H9 (cell line): ENCODE results near the gene C10orf143. TPM values are rescaled to one million over a fixed set of nuclear protein-coding genes. Genes with fewer than 3 reads are reported as not detected.

ENCODE experiments used
- DNase-seq: peaks from one replicate; pipeline ENCODE4 v3.0.0-alpha.2; 2017
- H2AFZ ChIP-seq: one replicate; pipeline ENCODE4 v1.6.1; 2013; ENCODE audit warnings: mild to moderate bottlenecking, low read length, control low read depth, moderate library complexity
- H2AK5ac ChIP-seq: 2 replicates; pipeline ENCODE4 v1.6.1; 2013; ENCODE audit warnings: low read length, control low read depth, mixed read lengths; ENCODE audit not compliant: insufficient read length
- H2BK120ac ChIP-seq: one replicate; pipeline ENCODE4 v1.6.1; 2013; ENCODE audit warnings: low read depth, mild to moderate bottlenecking, low read length, control low read depth, inconsistent platforms; ENCODE audit not compliant: poor library complexity, severe bottlenecking
- H2BK12ac ChIP-seq: 2 replicates; pipeline ENCODE4 v1.6.1; 2013; ENCODE audit warnings: low read length, control low read depth, mixed read lengths, low read depth; ENCODE audit not compliant: insufficient read length
- H2BK15ac ChIP-seq: 2 replicates; pipeline ENCODE4 v1.6.1; 2013; ENCODE audit warnings: low read depth, low read length, control low read depth
- H2BK20ac ChIP-seq: one replicate; pipeline ENCODE4 v1.6.1; 2013; ENCODE audit warnings: low read depth, mild to moderate bottlenecking, low read length, control low read depth, inconsistent platforms; ENCODE audit not compliant: poor library complexity, severe bottlenecking
- H2BK5ac ChIP-seq: 2 replicates; pipeline ENCODE4 v1.6.1; 2013; ENCODE audit warnings: low read length, control low read depth, mixed read lengths; ENCODE audit not compliant: insufficient read length
- H3K14ac ChIP-seq: 2 replicates; pipeline ENCODE4 v1.6.1; 2013; ENCODE audit warnings: low read length, control low read depth; ENCODE audit not compliant: insufficient read depth
- H3K18ac ChIP-seq: 2 replicates; pipeline ENCODE4 v1.6.1; 2013; ENCODE audit warnings: low read depth, mild to moderate bottlenecking, mixed read lengths, low read length, control low read depth; ENCODE audit not compliant: insufficient read length
- H3K23ac ChIP-seq: 2 replicates; pipeline ENCODE4 v1.6.1; 2013; ENCODE audit warnings: low read length, control low read depth, mixed read lengths, low read depth; ENCODE audit not compliant: insufficient read length
- H3K23me2 ChIP-seq: 2 replicates; pipeline ENCODE4 v1.6.1; 2013; ENCODE audit warnings: low read depth, mild to moderate bottlenecking, mixed read lengths, low read length, control low read depth; ENCODE audit not compliant: insufficient read length, poor library complexity, severe bottlenecking
- H3K27ac ChIP-seq: 2 replicates; pipeline ENCODE4 v1.5.1; 2013; ENCODE audit warnings: low read length, control low read depth, mixed read lengths, low read depth; ENCODE audit not compliant: insufficient read length
- H3K27me3 ChIP-seq: 2 replicates; pipeline ENCODE4 v1.6.1; 2013; ENCODE audit warnings: low read length, control low read depth, inconsistent platforms; ENCODE audit not compliant: insufficient read depth
- H3K4ac ChIP-seq: 2 replicates; pipeline ENCODE4 v1.6.1; 2013; ENCODE audit warnings: low read depth, mild to moderate bottlenecking, control low read depth, inconsistent platforms, low read length, moderate library complexity
- H3K4me1 ChIP-seq: 2 replicates; pipeline ENCODE4 v1.6.1; 2013; ENCODE audit warnings: low read length, control low read depth, inconsistent platforms; ENCODE audit not compliant: insufficient read depth
- H3K4me2 ChIP-seq: 2 replicates; pipeline ENCODE4 v1.6.1; 2013; ENCODE audit warnings: low read length, control low read depth, mixed read lengths; ENCODE audit not compliant: insufficient read length, insufficient read depth
- H3K56ac ChIP-seq: 2 replicates; pipeline ENCODE4 v1.6.1; 2013; ENCODE audit warnings: low read depth, mild to moderate bottlenecking, mixed read lengths, low read length, control low read depth; ENCODE audit not compliant: insufficient read length
- H3K79me1 ChIP-seq: 2 replicates; pipeline ENCODE4 v1.6.1; 2013; ENCODE audit warnings: low read depth, mild to moderate bottlenecking, moderate library complexity, low read length, control low read depth, inconsistent platforms; ENCODE audit not compliant: insufficient read depth, poor library complexity, severe bottlenecking
- H3K79me2 ChIP-seq: 2 replicates; pipeline ENCODE4 v1.6.1; 2013; ENCODE audit warnings: low read length, control low read depth, inconsistent platforms; ENCODE audit not compliant: insufficient read depth
- H3K9ac ChIP-seq: 2 replicates; pipeline ENCODE4 v1.6.1; 2013; ENCODE audit warnings: low read length, control low read depth, mixed read lengths; ENCODE audit not compliant: insufficient read length; ENCODE audit errors: extremely low read depth
- H3K9me3 ChIP-seq: one replicate; pipeline ENCODE4 v1.6.1; 2013; ENCODE audit warnings: low read depth, low read length, inconsistent platforms; ENCODE audit not compliant: control insufficient read depth
- H3T11ph ChIP-seq: one replicate; pipeline ENCODE4 v1.6.1; 2013; ENCODE audit warnings: mild to moderate bottlenecking, low read length, control low read depth, inconsistent platforms
- H4K20me1 ChIP-seq: one replicate; pipeline ENCODE4 v1.6.1; 2013; ENCODE audit not compliant: control insufficient read depth, insufficient read length, insufficient read depth
- H4K5ac ChIP-seq: 2 replicates; pipeline ENCODE4 v1.6.1; 2013; ENCODE audit warnings: low read depth, mild to moderate bottlenecking, mixed read lengths, low read length, control low read depth; ENCODE audit not compliant: insufficient read length
- H4K8ac ChIP-seq: replicated peaks from 2 replicates; pipeline ENCODE4 v1.6.1; 2013; ENCODE audit warnings: low read length, control low read depth, mixed read lengths, low read depth; ENCODE audit not compliant: insufficient read length
- H4K91ac ChIP-seq: 2 replicates; pipeline ENCODE4 v1.6.1; 2013; ENCODE audit warnings: low read depth, mild to moderate bottlenecking, moderate library complexity, mixed read lengths, low read length, control low read depth; ENCODE audit not compliant: insufficient read length
- H3K27ac Mint-ChIP-seq, 3 experiments: 2 replicates in 2 of 3; 3 replicates in 1 of 3; pipeline ENCODE4 v1.8.0; 2020 to 2021; ENCODE audit warnings: mixed read lengths in 3 of 3, mild to moderate bottlenecking in 1 of 3, moderate library complexity in 1 of 3
- H3K27me3 Mint-ChIP-seq: 2 replicates; pipeline ENCODE4 v1.8.0; 2021; ENCODE audit warnings: low read depth, mild to moderate bottlenecking, moderate library complexity, mixed read lengths
- H3K36me3 Mint-ChIP-seq, 3 experiments: 2 replicates in 2 of 3; 3 replicates in 1 of 3; pipeline ENCODE4 v1.8.0; 2020 to 2021; ENCODE audit warnings: low read depth in 3 of 3, mixed read lengths in 3 of 3; ENCODE audit not compliant: insufficient read depth in 1 of 3
- H3K4me1 Mint-ChIP-seq, 2 experiments: 2 replicates each; pipeline ENCODE4 v1.8.0; 2020; ENCODE audit warnings: mixed read lengths in 2 of 2
- H3K4me3 Mint-ChIP-seq, 2 experiments: 2 replicates in 1 of 2; 3 replicates in 1 of 2; pipeline ENCODE4 v1.8.0; 2020 to 2021; ENCODE audit warnings: mild to moderate bottlenecking in 2 of 2, mixed read lengths in 2 of 2, moderate library complexity in 1 of 2
- H3K9me3 Mint-ChIP-seq, 2 experiments: 2 replicates in 1 of 2; 3 replicates in 1 of 2; pipeline ENCODE4 v1.8.0; 2020; ENCODE audit warnings: mild to moderate bottlenecking in 2 of 2, mixed read lengths in 2 of 2, moderate library complexity in 1 of 2
- CTCF ChIP-seq: fragments of 200-600 bp; sonication (generic); conservative IDR thresholded peaks from 3 replicates; pipeline ENCODE4 v1.8.0; 2021; ENCODE audit warnings: antibody characterized with exemption, mild to moderate bottlenecking
- WGBS: extraction: QIAGEN DNeasy Blood & Tissue Kit; methylation state at CpG from one replicate; pipeline ENCODE4 v1.1.7; 2013; ENCODE audit warnings: missing lambda C conversion rate, low lambda C conversion rate, mixed read lengths; ENCODE audit not compliant: insufficient read length; ENCODE audit errors: extremely low coverage; 5-methylcytosine and 5-hydroxymethylcytosine counted together
- total RNA-seq: library from RNA; stranded (reverse); gene quantifications from 2 replicates; pipeline ENCODE4 v1.2.1, GENCODE V29; 2021

C10orf143 gene
- total RNA-seq, 1 experiment from 2014 or later = 0.94 TPM

DNA sequence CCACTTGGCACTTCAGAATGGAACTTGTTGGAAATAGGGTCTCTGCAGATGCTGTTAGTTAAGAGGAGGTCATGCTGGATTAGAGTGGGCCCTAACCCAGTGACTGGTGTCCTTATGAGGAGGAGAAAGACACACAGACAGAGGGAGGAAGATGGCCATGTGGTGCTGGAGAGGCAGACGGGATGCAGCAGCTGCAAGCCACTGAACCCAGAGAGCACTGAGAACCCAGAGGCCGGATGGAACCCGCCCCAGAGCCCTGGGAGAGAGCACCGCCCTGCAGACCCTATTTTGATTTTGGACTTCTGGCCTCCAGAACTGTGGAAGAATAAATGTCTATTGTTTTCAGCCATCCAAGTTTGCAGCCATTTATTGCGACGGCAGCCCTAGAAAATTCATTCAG, 88.5 kb downstream of the C10orf143 start:
- no peak overlapping the region for H2AFZ ChIP-seq
- H2BK5ac ChIP-seq = no peak overlapping the region
- no peak overlapping the region for H3K18ac ChIP-seq
- no peaks in the 10 kb centered on the region for H3K23me2 ChIP-seq
- H4K8ac ChIP-seq = no peak overlapping the region
- H3K4me2 ChIP-seq = no peak overlapping the region
- WGBS = no CpG with 5 or more reads among the region's 6 CpGs
- no peak overlapping the region for H2BK12ac ChIP-seq
- Mint-ChIP-seq H3K27me3 (peaks cover 7% of the 10 kb centered on the region), H3K27ac (no peak overlapping the region), H3K4me1 (no peaks in the 10 kb centered on the region), H3K9me3 (no peaks in the 10 kb centered on the region; a peak in 1 of 5 replicates), H3K4me3 (no peak overlapping the region), H3K36me3 (no peaks in the 10 kb centered on the region)
- no peak overlapping the region for H2BK120ac ChIP-seq
- H3K4ac ChIP-seq = no peak overlapping the region
- H4K91ac ChIP-seq = no peak overlapping the region
- peak; percentile 9 for DNase-seq
- H2AK5ac ChIP-seq = no peak overlapping the region
- no peaks in the 10 kb centered on the region for H3K4me1 ChIP-seq
- no peak overlapping the region for H3K56ac ChIP-seq
- H3K9ac ChIP-seq = no peak overlapping the region
- no peak overlapping the region for H3K23ac ChIP-seq
- H3K9me3 ChIP-seq = no peaks in the 10 kb centered on the region
- no peaks in the 10 kb centered on the region for H3K79me2 ChIP-seq
- no peak overlapping the region for H3K27ac ChIP-seq
- no peak for TF ChIP-seq CTCF
- H3T11ph ChIP-seq = no peak overlapping the region
- no peak overlapping the region for H2BK15ac ChIP-seq
- H3K27me3 ChIP-seq = no peaks in the 10 kb centered on the region
- H2BK20ac ChIP-seq = no peak overlapping the region
- no peaks in the 10 kb centered on the region for H4K20me1 ChIP-seq
- H3K79me1 ChIP-seq = no peaks in the 10 kb centered on the region
- no peak overlapping the region for H4K5ac ChIP-seq
- no peak overlapping the region for H3K14ac ChIP-seq
